Heart right ventricle (tissue), 16 donors: ENCODE results near the gene HTRA3. TPM values are rescaled to one million over a fixed set of nuclear protein-coding genes. Genes with fewer than 3 reads are reported as not detected.

Source experiments
- ATAC-seq, 8 donors: fragments of 200-7000 bp; cut with Tn5 transposase; one replicate each; pipeline ENCODE4 v1.9.1; 2020; ENCODE audit warnings: mild to moderate bottlenecking in 8 of 8, moderate library complexity in 8 of 8, moderate number of reproducible peaks in 1 of 8
- DNase-seq, 2 donors: peaks; one replicate each; pipeline ENCODE4 v3.0.0-alpha.2; 2020
- H3K27ac ChIP-seq, 10 donors: fragments of 200-600 bp; sonication (generic) in 2 of 10; one replicate each; pipeline versions ENCODE4 v1.5.0 to v1.8.0; 2020 to 2022; ENCODE audit warnings: mild to moderate bottlenecking in 3 of 10
- H3K27me3 ChIP-seq, 7 donors: fragments of 200-600 bp; one replicate each; pipeline ENCODE4 v1.8.0; 2021 to 2022; ENCODE audit warnings: mild to moderate bottlenecking in 2 of 7
- H3K36me3 ChIP-seq, 9 donors: fragments of 200-600 bp; sonication (generic) in 1 of 9; one replicate each; pipeline versions ENCODE4 v1.5.0 to v1.8.0; 2020 to 2022; ENCODE audit warnings: mild to moderate bottlenecking in 2 of 9
- H3K4me1 ChIP-seq, 9 donors: fragments of 200-600 bp; sonication (generic) in 1 of 9; one replicate each; pipeline versions ENCODE4 v1.5.0 to v1.8.0; 2020 to 2022; ENCODE audit warnings: mild to moderate bottlenecking in 4 of 9
- H3K4me3 ChIP-seq, 10 donors: fragments of 200-600 bp; sonication (generic) in 2 of 10; one replicate each; pipeline versions ENCODE4 v1.5.0 to v1.8.0; 2020 to 2022; ENCODE audit warnings: mild to moderate bottlenecking in 7 of 10, moderate library complexity in 2 of 10
- H3K9me3 ChIP-seq, 11 donors: fragments of 200-600 bp in 10 of 11; sonication (generic) in 2 of 11; one replicate each; pipeline versions ENCODE4 v1.5.0 to v1.8.0; 2013 to 2022; ENCODE audit warnings: mild to moderate bottlenecking in 2 of 11, control low read depth in 1 of 11, moderate library complexity in 1 of 11
- WGBS, 2 donors: extraction: QIAGEN DNeasy Blood & Tissue Kit; methylation state at CpG; one replicate each; pipeline ENCODE4 v1.1.7; 2013; ENCODE audit warnings: inconsistent platforms in 1 of 2; 5-methylcytosine and 5-hydroxymethylcytosine counted together
- intact Hi-C, 10 donors: fragments of 100-400 bp; cut with DNase I; formaldehyde crosslinking; loops; one replicate each; pipeline versions ENCODE4 v1.11.1 to v1.14.2; 2022
- polyA plus RNA-seq, 2 donors: library from polyadenylated mRNA; stranded (reverse); fragments of 200-250 nt; gene quantifications; one replicate each; pipeline ENCODE4 v1.2.3, GENCODE V29; 2013
- total RNA-seq, 10 donors: library from RNA; stranded (reverse); fragmentation: NEBNext Ultra II Directional in 3 of 10; extraction: Animal tissue kit (Norgen Biotek cat#: 25700) in 3 of 10; gene quantifications; one replicate each; pipeline versions ENCODE4 v1.2.1 to v1.2.4, GENCODE V29; 2021 to 2023
- TF ChIP-seq, protein P1 (sequence below), 9 donors: fragments of 200-600 bp; sonication (generic) in 2 of 9; IDR thresholded peaks; one replicate each; pipeline versions ENCODE4 v1.5.0 to v1.8.0; 2021 to 2022; ENCODE audit warnings: antibody characterized with exemption in 9 of 9, mild to moderate bottlenecking in 5 of 9, moderate library complexity in 1 of 9
- donor health status: Arrhythmogenic right ventricular cardiomyopathy.
- donor health status: ischemic (EF 13 %, LVEDD 7.1; RV severe dilation, severe dysfunction).
- donor health status: healthy with polysubstance abuse.
- donor health status: DM: no; HTN: yes; CAD: no.
- donor health status: DM: no; HTN: no; CAD: no.
- donor health status: ischemic (EF 25% LVEDD 6.9; RV normal size, moderate dysfunction).
- donor health status: ischemic (EF 25% LVEDD 5.7; RV mildly dilated, moderate dysfunction).
- donor health status: healthy.
- donor health status: DM: yes; HTN: yes; CAD: no.
- donor health status: Ischemic cardiomyopathy.
- donor health status: ischemic (EF 35%, LVEDD 5.7; RV mildly dilated, moderate dysfunction).
- donor health status: nonischemic (EF 11% LVEDD 7.7; RV severe dilation, severe dysfunction).
- donor health status: DM: yes; HTN: yes; CAD: no.
- donor health status: PGD.
- donor health status: ischemic (EF 29% LVEDD 5.4; RV normal size, mild dysfunction).
- donor health status: nonischemic (EF 23%, LVEDD 6.1; RV moderate dilation, normal function).

Gene HTRA3
- total and polyA plus RNA-seq, 12 donors = 20.2 to 82.5 (median 54.2) TPM

DNA sequence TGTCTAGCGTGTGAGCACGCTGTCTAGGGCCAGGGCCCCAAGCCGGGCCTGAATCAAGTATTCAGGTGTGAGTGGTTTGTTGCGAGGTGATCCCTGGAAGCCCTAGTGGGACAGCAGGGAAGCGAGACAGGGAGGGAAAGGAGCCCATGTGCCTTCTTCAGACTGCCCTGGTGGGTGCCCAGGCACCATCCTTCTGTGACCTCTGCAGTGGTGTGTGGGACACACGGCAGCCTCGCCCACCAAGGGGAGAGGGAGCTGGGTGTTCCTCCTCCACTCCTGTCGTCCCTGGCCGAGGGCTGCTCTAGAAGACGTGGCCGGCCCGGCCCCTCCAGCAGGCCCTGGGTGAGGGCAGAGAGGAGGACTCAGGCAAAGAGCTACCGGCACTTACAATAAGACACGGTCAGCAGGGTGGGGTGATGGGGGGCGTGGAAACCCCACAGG lies 47.4 kb downstream of the HTRA3 start:
- Histone ChIP-seq H3K27ac (peak overlapping the region in 3 of 10 donors; percentile 34 to 82 (median 51)), H3K4me3 (no peak overlapping the region), H3K36me3 (no peaks in the 10 kb centered on the region), H3K27me3 (no peaks in the 10 kb centered on the region), H3K4me1 (peaks cover 5 to 48% (median 26%) of the 10 kb centered on the region in 9 donors), H3K9me3 (peaks cover 0 to 14% (median 0%) of the 10 kb centered on the region in 11 donors)
- TF ChIP-seq, protein P1, sequence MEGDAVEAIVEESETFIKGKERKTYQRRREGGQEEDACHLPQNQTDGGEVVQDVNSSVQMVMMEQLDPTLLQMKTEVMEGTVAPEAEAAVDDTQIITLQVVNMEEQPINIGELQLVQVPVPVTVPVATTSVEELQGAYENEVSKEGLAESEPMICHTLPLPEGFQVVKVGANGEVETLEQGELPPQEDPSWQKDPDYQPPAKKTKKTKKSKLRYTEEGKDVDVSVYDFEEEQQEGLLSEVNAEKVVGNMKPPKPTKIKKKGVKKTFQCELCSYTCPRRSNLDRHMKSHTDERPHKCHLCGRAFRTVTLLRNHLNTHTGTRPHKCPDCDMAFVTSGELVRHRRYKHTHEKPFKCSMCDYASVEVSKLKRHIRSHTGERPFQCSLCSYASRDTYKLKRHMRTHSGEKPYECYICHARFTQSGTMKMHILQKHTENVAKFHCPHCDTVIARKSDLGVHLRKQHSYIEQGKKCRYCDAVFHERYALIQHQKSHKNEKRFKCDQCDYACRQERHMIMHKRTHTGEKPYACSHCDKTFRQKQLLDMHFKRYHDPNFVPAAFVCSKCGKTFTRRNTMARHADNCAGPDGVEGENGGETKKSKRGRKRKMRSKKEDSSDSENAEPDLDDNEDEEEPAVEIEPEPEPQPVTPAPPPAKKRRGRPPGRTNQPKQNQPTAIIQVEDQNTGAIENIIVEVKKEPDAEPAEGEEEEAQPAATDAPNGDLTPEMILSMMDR (IDR thresholded peaks at IDR 0.05) = no peak
- 82 to 85% methylated on average over 14 to 15 of the region's 15 CpGs for WGBS, 2 donors
- DNase-seq (no peak), ATAC-seq (peak in 1 of 8 donors; percentile 4)
- intact Hi-C loops = loop anchor here in 2 of 10 donors (5.0 kb wide), 2 partner anchors 45 to 85 kb away; no protein-coding TSS in a partner anchor

DNA sequence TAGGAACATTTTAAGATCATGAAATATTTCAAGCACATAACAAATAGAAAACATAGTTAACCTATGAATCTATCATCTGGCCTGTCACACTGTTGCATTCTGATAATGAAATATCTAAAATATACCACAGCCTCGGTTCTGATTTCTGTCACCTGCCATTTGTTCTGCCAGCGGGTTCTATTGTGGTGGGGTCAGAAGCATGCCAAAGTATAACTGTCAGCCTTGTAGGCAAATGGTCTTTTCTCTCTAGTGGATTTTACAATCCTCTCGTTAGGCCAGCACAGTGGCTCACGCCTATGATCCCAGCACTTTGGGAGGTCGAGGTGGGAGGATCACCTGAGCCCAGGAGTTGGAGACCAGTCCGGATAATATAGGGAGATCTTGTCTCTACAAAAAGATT lies 47.9 kb downstream of the HTRA3 start:
- peaks cover 5 to 48% (median 26%) of the 10 kb centered on the region in 9 donors for H3K4me1 ChIP-seq
- H3K27me3 ChIP-seq = no peaks in the 10 kb centered on the region
- TF ChIP-seq, protein P1 (IDR thresholded peaks at IDR 0.05) = no peak
- WGBS, 2 donors = 79 to 81% methylated on average over 6 of the region's 6 CpGs
- no peak for ATAC-seq
- H3K4me3 ChIP-seq = no peak overlapping the region
- H3K36me3 ChIP-seq = no peaks in the 10 kb centered on the region
- intact Hi-C loops = loop anchor here in 2 of 10 donors (5.0 kb wide), 2 partner anchors 45 to 85 kb away; no protein-coding TSS in a partner anchor
- DNase-seq = no peak
- H3K27ac ChIP-seq = peak overlapping the region in 1 of 10 donors; percentile 82
- peaks cover 0 to 12% (median 0%) of the 10 kb centered on the region in 11 donors for H3K9me3 ChIP-seq

DNA sequence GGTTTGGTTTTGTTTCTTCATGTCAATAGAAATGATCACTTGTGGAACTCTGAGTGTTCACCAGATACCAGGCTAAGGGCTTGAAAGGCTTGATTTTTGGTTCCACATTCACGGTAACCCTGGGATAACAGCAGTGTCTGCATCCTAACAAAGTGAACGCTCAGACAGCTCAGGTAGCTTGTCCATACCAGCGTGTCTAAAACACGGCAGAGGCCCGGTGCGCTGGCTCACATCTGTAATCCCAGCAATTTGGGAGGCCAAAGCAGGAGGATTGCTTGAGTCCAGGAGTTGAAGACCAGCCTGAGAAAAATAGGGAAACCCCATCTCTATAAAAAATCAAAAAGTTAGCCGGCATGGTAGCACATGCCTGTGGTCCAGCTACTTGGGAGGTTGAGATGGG lies 49.0 kb downstream of the HTRA3 start:
- Histone ChIP-seq H3K27me3 (no peaks in the 10 kb centered on the region), H3K9me3 (peaks cover 0 to 9% (median 0%) of the 10 kb centered on the region in 11 donors), H3K4me1 (peaks cover 5 to 48% (median 26%) of the 10 kb centered on the region in 9 donors), H3K4me3 (no peak overlapping the region), H3K27ac (peak overlapping the region in 7 of 10 donors; percentile 21 to 89 (median 81)), H3K36me3 (no peaks in the 10 kb centered on the region)
- ATAC-seq = no peak
- TF ChIP-seq, protein P1 (IDR thresholded peaks at IDR 0.05) = no peak
- 92 to 94% methylated on average over 7 of the region's 7 CpGs for WGBS, 2 donors
- intact Hi-C loops = loop anchor here in 2 of 10 donors (5.0 kb wide), 2 partner anchors 46 to 84 kb away; no protein-coding TSS in a partner anchor
- no peak for DNase-seq

DNA sequence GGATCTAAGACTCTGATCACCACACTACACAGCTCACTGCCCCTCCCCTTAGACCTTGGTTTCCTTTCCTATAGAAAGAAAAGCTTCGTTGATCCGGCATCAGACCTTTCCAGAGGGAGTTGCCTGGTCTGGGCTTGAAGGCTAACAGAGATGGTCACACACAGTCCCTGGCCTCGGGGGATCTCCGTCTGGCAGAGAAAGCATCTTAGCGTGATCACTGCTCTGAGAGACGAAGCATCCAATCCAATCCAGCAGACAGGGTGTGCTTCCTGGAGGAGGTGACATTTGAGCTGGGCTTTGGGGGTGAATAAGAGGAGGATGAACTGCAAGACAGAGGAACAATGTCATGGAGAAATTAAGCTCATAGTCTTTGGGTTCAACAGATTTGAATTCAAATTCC lies 49.5 kb downstream of the HTRA3 start:
- Histone ChIP-seq H3K27ac (peak overlapping the region; percentile 15 to 89 (median 74)), H3K4me3 (no peak overlapping the region), H3K9me3 (peaks cover 0 to 11% (median 0%) of the 10 kb centered on the region in 11 donors), H3K27me3 (no peaks in the 10 kb centered on the region), H3K4me1 (peaks cover 5 to 48% (median 26%) of the 10 kb centered on the region in 9 donors), H3K36me3 (no peaks in the 10 kb centered on the region)
- TF ChIP-seq, protein P1 (IDR thresholded peaks at IDR 0.05) = no peak
- DNase-seq (no peak), ATAC-seq (no peak)
- 77 to 88% methylated on average over 6 of the region's 6 CpGs for WGBS, 2 donors
- intact Hi-C loops = loop anchor here in 2 of 10 donors (5.0 kb wide), 2 partner anchors 47 to 83 kb away; no protein-coding TSS in a partner anchor
